ENCODE data around the gene ERP27. TPM values are rescaled to one million over a fixed set of nuclear protein-coding genes. Genes with fewer than 3 reads are reported as not detected.

The ERP27 gene
- total RNA-seq, 1 donor from 2014 or later: 0.14 TPM

GRCh38 chr12:14951851-14952250 lies 13.5 kb upstream of the ERP27 start:
- Histone ChIP-seq H3K36me3 (peaks cover 14% of the 10 kb centered on the region), H3K27me3 (ENCODE audit: low read depth) (no peaks in the 10 kb centered on the region), H3K9me3 (replicated peaks) (no peaks in the 10 kb centered on the region), H3K27ac (replicated peaks) (peak overlapping the region; percentile 92), H3K4me3 (peak overlapping the region; percentile 6), H3K4me1 (peaks cover 100% of the 10 kb centered on the region)
- TF ChIP-seq, protein P1, sequence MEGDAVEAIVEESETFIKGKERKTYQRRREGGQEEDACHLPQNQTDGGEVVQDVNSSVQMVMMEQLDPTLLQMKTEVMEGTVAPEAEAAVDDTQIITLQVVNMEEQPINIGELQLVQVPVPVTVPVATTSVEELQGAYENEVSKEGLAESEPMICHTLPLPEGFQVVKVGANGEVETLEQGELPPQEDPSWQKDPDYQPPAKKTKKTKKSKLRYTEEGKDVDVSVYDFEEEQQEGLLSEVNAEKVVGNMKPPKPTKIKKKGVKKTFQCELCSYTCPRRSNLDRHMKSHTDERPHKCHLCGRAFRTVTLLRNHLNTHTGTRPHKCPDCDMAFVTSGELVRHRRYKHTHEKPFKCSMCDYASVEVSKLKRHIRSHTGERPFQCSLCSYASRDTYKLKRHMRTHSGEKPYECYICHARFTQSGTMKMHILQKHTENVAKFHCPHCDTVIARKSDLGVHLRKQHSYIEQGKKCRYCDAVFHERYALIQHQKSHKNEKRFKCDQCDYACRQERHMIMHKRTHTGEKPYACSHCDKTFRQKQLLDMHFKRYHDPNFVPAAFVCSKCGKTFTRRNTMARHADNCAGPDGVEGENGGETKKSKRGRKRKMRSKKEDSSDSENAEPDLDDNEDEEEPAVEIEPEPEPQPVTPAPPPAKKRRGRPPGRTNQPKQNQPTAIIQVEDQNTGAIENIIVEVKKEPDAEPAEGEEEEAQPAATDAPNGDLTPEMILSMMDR (IDR thresholded peaks at IDR 0.05; ENCODE audit: borderline replicate concordance): no peak
- intact Hi-C loops (cut with micrococcal nuclease): loop anchor here (10.0 kb wide), 1 partner anchor 47 kb away; no protein-coding TSS in a partner anchor
- no peak for DNase-seq

- TF ChIP-seq, protein P1 (IDR thresholded peaks at IDR 0.05; ENCODE audit: borderline replicate concordance): no peak
- H3K4me3 ChIP-seq: no peak overlapping the region
- DNase-seq: no peak
- no peaks in the 10 kb centered on the region for H3K9me3 ChIP-seq (replicated peaks)
- intact Hi-C loops (cut with micrococcal nuclease): loop anchor here (10.0 kb wide), 1 partner anchor 46 kb away; no protein-coding TSS in a partner anchor
- H3K27me3 ChIP-seq (ENCODE audit: low read depth): no peaks in the 10 kb centered on the region
- peaks cover 21% of the 10 kb centered on the region for H3K36me3 ChIP-seq
- H3K4me1 ChIP-seq: peaks cover 100% of the 10 kb centered on the region
- peak overlapping the region; percentile 92 for H3K27ac ChIP-seq (replicated peaks)
Observed at GRCh38 chr12:14950982-14951746, 12.8 kb upstream of the ERP27 start.

DNA sequence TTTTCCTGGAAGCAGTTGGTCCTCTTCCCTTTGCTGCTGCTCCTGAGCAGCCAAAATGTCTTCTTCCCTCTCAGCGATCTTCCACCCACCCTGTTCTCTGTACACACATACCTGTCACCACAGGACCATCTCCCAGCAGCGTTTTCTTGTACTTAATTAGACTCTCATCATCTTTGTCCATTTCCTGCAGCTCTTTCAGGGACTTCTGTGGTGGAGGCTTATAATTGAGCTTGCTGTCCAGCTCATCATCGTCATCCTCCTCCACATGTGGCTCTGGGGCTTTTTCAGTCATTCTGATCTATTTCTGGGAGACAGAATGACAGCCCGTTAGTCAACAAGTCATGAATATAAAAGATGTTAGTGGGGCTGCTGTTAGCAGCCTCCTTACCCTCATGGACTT lies 12.1 kb upstream of the ERP27 start:
- no peak for DNase-seq
- TF ChIP-seq, protein P1 (IDR thresholded peaks at IDR 0.05; ENCODE audit: borderline replicate concordance): no peak
- Histone ChIP-seq H3K4me3 (no peak overlapping the region), H3K9me3 (replicated peaks) (no peaks in the 10 kb centered on the region), H3K27ac (replicated peaks) (peak overlapping the region; percentile 92), H3K27me3 (ENCODE audit: low read depth) (no peaks in the 10 kb centered on the region), H3K36me3 (peaks cover 29% of the 10 kb centered on the region), H3K4me1 (peaks cover 93% of the 10 kb centered on the region)
- intact Hi-C loops (cut with micrococcal nuclease): loop anchor here (10.0 kb wide), 1 partner anchor 46 kb away; no protein-coding TSS in a partner anchor

DNA sequence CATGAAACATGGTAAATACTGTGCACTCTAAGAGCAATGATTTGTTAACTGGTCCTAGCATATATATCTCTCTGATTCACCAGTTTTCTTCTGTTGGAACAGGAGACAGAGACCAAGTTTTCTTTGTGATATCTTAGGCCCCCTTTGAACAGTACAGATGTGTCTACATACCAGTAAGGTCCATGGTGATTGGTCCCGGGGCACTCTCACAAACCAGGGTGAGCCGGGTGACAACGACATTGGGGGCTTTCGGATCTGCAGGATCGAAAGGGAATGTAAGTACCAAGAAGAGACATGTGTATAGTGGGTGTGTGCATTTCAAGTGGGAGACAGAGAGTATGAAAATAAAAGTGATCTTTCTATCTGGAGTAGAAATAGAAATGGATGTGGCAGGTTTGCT lies 11.3 kb upstream of the ERP27 start:
- H3K4me1 ChIP-seq: peaks cover 85% of the 10 kb centered on the region
- peaks cover 37% of the 10 kb centered on the region for H3K36me3 ChIP-seq
- intact Hi-C loops (cut with micrococcal nuclease): loop anchor here (10.0 kb wide), 1 partner anchor 45 kb away; no protein-coding TSS in a partner anchor

GRCh38 chr12:14948672-14949071 lies 10.3 kb upstream of the ERP27 start:
- intact Hi-C loops (cut with micrococcal nuclease): no loop called here
- Histone ChIP-seq H3K9me3 (replicated peaks) (no peaks in the 10 kb centered on the region), H3K4me3 (peak overlapping the region; percentile 2), H3K27me3 (ENCODE audit: low read depth) (no peaks in the 10 kb centered on the region), H3K27ac (replicated peaks) (peak overlapping the region; percentile 92), H3K36me3 (peaks cover 40% of the 10 kb centered on the region), H3K4me1 (peaks cover 75% of the 10 kb centered on the region)
- no peak for DNase-seq
- TF ChIP-seq, protein P1 (IDR thresholded peaks at IDR 0.05; ENCODE audit: borderline replicate concordance): no peak

More for the DNA sequence above, 11.3 kb upstream of the ERP27 start:
- DNase-seq: no peak
- H3K4me3 ChIP-seq: no peak overlapping the region
- TF ChIP-seq, protein P1 (IDR thresholded peaks at IDR 0.05; ENCODE audit: borderline replicate concordance): no peak
- H3K9me3 ChIP-seq (replicated peaks): no peaks in the 10 kb centered on the region
- H3K27ac ChIP-seq (replicated peaks): peak overlapping the region; percentile 92
- H3K27me3 ChIP-seq (ENCODE audit: low read depth): no peaks in the 10 kb centered on the region
